Pons (tissue), 1 donor: ENCODE results near the gene SRMS.

Experiments used
- DNase-seq: peaks from one replicate; pipeline ENCODE4 v3.0.0-alpha.2; 2016; ENCODE audit warnings: low spot score

Gene SRMS

DNA sequence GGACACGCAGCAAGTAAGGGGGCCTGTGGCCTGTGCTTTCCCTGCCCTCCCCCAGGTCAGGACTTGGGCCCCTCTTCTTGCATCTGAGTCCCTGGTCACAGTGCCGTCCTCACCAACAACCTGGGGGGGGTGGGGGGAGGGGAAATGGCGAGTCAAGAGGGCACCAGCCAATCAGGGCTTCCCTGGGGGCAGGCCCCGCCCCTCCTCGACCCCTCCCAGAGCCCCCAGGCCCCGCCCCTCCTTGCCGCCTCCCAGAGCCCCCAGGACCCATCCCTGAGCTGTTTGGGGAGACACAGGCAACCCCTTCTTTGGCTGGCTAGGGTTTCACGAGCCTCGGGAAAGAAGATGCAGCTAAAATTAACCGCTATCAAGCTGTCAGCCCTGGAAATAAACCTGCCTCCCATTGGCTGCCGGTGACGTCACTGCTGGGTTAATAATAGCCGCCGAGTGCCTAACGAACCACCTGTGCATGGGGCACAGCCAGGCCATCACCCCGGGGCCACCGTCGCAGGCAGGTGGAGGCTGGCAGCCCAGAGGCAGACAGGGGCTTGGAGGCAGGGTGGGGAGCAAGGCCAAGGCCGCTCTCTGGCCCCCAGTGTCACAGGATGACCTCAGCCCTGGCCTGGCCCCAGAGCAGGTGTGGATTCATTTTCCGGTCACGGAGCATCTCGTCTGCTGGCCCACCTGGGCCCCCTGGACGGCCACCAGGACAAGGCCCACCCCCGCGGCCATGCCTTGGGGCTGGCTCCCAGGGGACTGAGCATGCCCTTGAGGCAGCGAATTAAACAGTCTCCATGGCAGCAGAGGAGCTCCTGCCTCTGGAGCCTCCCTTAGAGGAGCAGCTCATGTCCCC lies 45.5 kb downstream of the SRMS start:
- DNase-seq = no peak

DNA sequence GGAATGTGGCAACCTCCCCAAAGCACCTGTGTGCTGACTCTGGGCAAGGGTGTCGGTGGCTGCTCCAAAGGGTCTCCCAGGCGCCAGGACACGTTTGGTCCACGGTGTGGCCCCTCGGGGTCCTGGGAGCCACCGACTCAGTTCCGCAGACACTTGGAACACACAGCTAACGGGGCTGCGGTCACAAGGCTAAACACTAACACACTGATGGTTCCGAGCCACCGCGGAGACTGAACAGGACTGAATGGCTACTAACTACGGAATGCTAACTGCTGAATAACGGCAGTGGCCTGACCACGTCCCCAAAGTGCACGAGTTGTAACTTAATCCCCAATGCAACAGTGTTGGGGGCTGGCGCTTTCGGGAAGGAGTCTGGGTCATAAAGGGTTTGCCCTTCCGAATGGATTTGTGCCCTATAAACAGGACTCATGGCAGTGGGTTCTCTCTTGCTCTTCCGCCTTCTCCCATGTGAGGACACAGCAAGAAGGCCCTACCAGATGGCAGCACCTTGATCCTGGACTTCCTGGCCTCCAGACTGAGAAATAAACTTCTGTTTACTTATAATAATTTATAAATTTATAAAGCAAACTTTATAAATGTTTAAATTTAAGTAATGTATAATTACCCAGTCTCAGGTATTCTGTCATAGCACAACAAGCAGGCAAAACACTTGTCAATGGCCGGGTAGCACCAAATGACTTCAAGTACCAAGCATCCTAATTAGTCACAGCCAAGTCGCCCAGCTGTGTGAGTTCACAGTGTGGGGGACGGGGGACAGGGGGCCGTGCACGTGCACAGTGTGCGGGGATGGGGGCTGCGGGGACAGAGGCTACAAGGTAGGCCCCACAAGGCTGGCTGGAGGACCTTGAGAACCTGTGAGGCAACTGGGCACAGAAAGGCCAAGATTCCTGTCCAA lies 46.4 kb downstream of the SRMS start:
- DNase-seq = no peak

DNA sequence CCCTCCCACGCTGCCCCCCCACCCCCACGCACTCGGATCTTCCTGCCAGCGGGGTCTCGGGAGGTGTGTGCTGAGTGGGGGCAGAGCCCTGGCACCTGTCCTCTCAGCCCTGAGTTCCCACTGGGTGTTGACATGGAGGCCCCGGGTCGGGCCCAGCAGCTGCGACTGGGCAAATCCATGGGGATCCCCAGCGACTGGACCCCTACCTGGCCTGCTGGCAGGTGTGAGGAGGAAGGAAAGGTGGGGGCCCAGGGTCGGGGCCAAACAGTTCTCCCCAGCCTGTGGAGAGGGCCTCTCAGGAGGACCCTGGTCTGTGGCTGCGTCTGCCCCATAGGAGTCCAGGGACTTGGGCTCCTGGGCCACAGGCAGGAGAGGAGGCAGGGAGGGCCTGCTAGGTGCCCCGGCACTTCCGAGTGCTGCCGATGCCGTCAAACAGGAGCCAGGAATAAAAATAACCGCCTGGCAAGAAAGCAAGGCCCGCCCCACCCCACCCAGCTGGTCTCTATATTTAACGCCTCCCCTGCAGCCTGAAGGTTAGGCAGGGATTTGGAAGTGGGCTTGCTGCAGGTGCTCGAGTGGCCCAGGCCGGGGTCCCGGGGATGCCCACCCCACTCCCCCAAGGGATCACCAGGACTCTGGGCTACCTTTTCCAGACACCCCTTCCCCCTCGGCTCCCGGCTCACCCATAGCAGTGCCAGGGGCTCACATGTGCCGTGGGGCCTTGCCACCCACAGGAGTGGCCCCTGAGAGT lies 47.2 kb downstream of the SRMS start:
- no peak for DNase-seq

DNA sequence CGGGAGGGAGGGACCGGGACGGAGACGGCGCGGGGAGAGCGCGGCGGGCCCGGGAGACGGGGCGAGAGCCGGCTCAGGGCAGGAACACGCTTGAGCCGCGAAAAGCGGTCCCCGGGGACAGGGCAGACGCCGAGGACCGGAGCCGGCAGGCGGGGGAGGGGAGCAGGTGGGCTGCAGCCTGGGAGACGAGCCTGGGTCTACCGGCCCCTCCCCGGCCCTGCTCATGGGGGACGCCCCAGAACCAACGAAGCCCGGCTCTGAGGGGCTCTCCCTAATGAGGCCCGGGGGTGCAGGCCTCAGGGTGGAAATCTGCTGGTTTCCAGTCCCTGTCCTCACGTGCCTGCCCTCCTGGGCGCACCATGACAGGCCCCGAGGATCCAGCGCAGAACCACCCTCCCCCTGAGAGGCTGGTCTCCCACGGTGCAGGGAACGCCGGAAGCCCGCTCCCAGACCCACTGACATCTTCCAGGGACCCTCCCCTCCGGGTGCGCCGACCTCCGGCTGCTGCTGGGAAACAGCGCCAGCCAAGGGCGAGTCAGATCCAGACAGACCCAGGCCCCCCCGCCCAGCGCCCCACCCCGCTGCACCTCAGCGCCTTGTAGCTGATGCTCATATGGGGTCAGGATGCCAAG lies 48.1 kb downstream of the SRMS start:
- no peak for DNase-seq

DNA sequence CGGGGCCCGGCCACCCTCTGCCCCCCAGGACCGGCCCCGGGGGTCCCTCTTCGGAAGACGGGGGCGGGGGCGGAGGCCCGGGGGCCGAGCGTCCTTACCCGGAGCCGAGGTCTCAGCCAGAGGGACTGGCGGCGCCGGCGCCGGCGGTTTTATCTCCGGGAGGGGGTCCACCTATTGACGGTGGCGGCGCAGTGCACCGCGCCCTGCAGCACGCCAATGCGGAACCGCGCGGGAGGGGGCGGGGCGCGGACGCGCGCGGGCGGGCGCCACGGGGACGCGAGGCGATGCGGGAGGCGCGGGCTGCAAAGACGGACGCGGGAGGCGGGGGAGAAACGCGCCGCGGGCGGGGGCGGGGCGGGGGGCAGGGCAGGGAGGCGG lies 48.6 kb downstream of the SRMS start, which contains the start of gene EEF1A2:
Gene EEF1A2, minus strand, starts transcription at position 124 of the 378 bp plus-strand sequence. CDS start 1,320 bp downstream, outside the sequence.
- no peak for DNase-seq

- DNase-seq = no peak
Observed at GRCh38 chr20:63497946-63498935, 49.3 kb downstream of the SRMS start.

GRCh38 chr20:63497138-63497945 lies 50.2 kb downstream of the SRMS start:
- DNase-seq = no peak

DNA sequence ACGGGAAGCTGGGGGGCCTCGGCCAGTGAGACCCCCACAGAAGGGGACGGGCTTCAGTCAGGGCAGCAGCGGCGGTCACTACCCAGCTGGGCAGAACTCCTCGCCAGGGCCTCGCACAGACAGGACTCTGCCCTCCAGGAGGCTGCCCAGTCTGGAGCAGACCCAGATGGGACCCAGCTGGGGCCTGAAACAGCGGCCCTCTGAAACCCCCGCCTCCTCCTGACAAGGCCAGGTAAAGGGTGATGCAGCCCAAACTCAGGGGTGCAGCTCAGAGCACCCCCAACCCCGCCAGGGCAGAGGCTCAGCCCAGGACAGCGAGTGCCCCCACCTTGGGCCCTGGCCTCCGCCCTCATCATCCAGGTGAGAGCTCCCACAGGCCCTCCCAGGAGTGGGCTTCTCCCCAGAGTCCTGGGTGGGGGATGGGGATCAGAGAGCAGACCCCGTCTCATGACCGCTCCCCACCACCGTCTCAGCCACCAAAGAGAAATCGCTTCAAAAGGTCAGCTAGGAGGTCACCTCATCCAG lies 50.9 kb downstream of the SRMS start:
- DNase-seq = no peak

DNA sequence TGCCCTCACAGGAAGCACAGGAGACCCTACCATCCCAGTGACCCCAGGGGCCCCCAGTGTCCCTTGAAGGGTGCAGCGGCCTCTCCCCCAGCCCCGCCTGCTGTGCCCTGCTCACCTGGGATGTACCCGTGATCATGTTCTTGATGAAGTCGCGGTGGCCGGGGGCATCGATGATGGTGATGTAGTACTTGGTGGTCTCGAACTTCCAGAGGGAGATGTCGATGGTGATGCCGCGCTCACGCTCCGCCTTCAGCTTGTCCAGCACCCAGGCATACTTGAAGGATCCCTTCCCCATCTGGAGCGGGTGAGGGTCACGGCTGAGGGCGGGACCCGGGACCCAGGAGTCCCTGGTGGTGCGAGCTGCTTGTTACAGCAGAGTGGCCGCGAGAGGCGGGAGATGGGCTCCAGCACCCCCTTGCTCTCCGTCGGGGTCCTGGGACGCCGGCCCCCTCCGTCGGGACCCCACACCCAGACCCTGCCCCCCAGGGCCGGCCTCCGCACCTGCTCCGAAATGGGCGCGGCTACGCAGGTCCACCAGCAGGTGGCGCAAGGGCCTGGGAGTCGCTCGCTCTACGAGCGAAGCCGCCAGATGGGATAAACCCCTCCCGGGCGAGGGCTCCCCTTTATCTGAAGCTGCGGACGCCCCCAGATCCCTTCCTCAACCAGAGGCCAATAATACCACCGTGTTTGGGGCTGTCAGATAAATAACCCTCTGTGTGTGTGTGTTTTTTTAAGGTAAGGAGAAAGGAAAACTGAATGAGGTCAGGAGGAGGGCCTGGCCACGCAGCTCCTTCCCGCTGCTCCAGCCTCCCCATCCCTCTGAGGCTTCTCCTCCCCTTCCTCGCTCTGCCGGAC lies 51.6 kb downstream of the SRMS start:
- peak; percentile 38 for DNase-seq

DNA sequence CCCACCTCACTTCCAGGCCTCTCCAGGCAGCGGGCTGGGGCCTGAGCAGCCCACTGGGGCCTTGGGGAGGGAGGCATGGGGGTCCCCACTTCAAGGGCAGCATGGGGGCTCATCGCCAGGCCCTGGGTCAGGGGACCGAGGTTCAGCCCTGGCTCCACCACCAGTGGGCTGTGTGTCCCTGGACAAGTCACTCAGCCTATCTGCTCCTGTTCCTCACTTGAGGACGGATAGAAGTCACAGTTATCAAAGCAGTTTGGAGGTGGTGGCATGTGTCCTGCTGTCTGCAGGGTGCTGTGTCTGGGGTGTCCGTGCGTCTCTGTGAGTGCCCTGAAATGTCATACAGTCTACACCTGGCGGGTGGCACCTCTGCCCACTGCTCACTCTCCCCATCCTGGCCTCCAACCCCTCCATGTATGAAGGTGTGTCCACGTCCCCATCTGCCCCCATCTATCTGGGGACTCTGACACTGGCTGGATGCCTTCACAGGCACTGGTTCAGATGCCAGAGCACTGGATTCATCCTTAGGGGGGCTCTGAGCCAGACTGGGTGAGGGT lies 52.3 kb downstream of the SRMS start:
- DNase-seq = no peak

- no peak for DNase-seq
Observed at GRCh38 chr20:63494420-63495166, 53.0 kb downstream of the SRMS start.

- no peak for DNase-seq
Observed at GRCh38 chr20:63494084-63494419, 53.5 kb downstream of the SRMS start.

GRCh38 chr20:63493563-63494020 lies 54.0 kb downstream of the SRMS start:
- DNase-seq = no peak

GRCh38 chr20:63492982-63493381 lies 54.6 kb downstream of the SRMS start:
- no peak for DNase-seq

DNA sequence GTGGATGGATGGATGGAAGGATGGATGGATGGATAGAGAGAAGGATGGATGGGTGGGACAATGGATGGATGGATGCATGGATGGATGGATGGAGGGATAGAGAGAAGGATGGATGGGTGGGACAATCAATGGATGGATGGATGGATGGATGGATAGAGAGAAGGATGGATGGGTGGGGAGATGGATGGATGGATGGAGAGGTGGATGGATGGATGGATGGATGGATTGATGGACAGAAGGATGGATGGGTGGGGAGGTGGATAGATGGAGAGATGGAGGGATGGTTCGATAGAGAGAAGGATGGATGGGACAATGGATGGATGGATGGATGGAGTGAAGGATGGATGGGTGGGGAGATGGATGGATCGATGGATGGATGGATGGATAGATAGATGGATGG lies 55.0 kb downstream of the SRMS start:
- no peak for DNase-seq

DNA sequence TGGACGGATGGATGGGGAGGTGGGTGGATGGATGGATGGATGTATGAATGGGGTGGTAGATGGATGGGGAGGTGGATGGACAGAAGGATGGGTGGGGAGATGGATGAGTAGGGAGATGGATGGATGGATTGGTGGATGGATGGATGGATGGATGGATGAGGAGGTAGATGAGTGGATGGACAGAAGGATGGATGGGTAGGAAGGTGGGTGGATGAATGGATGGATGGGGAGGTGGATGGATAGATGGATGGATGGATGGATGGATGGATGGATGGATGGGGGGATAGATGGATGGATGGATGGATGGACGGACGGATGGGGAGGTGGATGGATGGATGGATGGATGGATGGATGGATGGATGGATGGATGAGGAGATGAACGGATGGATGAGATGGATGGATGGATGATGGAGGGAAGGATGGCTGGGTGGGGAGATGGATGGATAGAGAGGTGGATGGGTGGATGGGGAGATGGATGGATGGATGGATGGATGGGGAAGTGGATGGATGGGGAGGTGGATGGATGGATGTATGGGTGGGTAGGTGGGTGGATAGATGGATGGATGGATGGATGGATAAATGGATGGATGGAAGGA lies 55.8 kb downstream of the SRMS start:
- no peak for DNase-seq

GRCh38 chr20:63491078-63491477 lies 56.5 kb downstream of the SRMS start:
- DNase-seq = no peak
